Activated T-helper 1 cell treated with Interleukin-2 at 50 U/mL for 16 hours (primary cell): ENCODE data around the gene PYGO1.
"Not testable (repeated sequence)": the region's sequence is repeated elsewhere in the genome, so short reads cannot be mapped to it uniquely, and the experiment has no call there.

Experiments
- DNase-seq: peaks from one replicate; pipeline ENCODE4 v3.0.0-alpha.2; 2020; ENCODE audit warnings: low read depth

The PYGO1 gene

GRCh38 chr15:55564347-55565145, 23.6 kb downstream of the PYGO1 start:
- no peak for DNase-seq

GRCh38 chr15:55562601-55563000, 25.5 kb downstream of the PYGO1 start:
- no peak for DNase-seq

GRCh38 chr15:55555089-55555488, 33.1 kb downstream of the PYGO1 start:
- DNase-seq, result no peak

GRCh38 chr15:55552926-55553325, 35.2 kb downstream of the PYGO1 start:
- no peak for DNase-seq

GRCh38 chr15:55552451-55552850, 35.7 kb downstream of the PYGO1 start:
- DNase-seq, result no peak

- DNase-seq, result no peak
These were observed 38.8 kb downstream of the PYGO1 start for GRCh38 chr15:55549305-55549704.

- DNase-seq, result no peak
These were observed 41.4 kb downstream of the PYGO1 start for GRCh38 chr15:55546718-55547117.

- DNase-seq, result no peak
These were observed 52.7 kb downstream of the PYGO1 start for GRCh38 chr15:55535436-55535835.

GRCh38 chr15:55532944-55533343, 55.2 kb downstream of the PYGO1 start:
- DNase-seq, result no peak

GRCh38 chr15:55530861-55531313, 57.3 kb downstream of the PYGO1 start:
- no peak for DNase-seq

- no peak for DNase-seq
These were observed 59.3 kb downstream of the PYGO1 start for GRCh38 chr15:55528812-55529211.

- no peak for DNase-seq
These were observed 61.0 kb downstream of the PYGO1 start for GRCh38 chr15:55527150-55527549.

GRCh38 chr15:55526559-55527036, 61.5 kb downstream of the PYGO1 start:
- DNase-seq, result no peak

- no peak for DNase-seq
These were observed 65.2 kb downstream of the PYGO1 start for GRCh38 chr15:55522742-55523450.

GRCh38 chr15:55518641-55519040, 69.5 kb downstream of the PYGO1 start:
- DNase-seq, result no peak

- DNase-seq, result no peak
These were observed 70.1 kb downstream of the PYGO1 start for GRCh38 chr15:55518009-55518408.

GRCh38 chr15:55515991-55516776, 72.0 kb downstream of the PYGO1 start:
- no peak for DNase-seq

GRCh38 chr15:55515491-55515890, 72.7 kb downstream of the PYGO1 start:
- DNase-seq, result no peak

- no peak for DNase-seq
These were observed 73.7 kb downstream of the PYGO1 start for GRCh38 chr15:55514414-55514850.

GRCh38 chr15:55513621-55514413, 74.3 kb downstream of the PYGO1 start:
- not testable (repeated sequence) for DNase-seq

GRCh38 chr15:55513152-55513551, 75.0 kb downstream of the PYGO1 start:
- no peak for DNase-seq

GRCh38 chr15:55507567-55507966, 80.6 kb downstream of the PYGO1 start:
- no peak for DNase-seq
